ENCODE measurements around the gene UQCC5.

DNA sequence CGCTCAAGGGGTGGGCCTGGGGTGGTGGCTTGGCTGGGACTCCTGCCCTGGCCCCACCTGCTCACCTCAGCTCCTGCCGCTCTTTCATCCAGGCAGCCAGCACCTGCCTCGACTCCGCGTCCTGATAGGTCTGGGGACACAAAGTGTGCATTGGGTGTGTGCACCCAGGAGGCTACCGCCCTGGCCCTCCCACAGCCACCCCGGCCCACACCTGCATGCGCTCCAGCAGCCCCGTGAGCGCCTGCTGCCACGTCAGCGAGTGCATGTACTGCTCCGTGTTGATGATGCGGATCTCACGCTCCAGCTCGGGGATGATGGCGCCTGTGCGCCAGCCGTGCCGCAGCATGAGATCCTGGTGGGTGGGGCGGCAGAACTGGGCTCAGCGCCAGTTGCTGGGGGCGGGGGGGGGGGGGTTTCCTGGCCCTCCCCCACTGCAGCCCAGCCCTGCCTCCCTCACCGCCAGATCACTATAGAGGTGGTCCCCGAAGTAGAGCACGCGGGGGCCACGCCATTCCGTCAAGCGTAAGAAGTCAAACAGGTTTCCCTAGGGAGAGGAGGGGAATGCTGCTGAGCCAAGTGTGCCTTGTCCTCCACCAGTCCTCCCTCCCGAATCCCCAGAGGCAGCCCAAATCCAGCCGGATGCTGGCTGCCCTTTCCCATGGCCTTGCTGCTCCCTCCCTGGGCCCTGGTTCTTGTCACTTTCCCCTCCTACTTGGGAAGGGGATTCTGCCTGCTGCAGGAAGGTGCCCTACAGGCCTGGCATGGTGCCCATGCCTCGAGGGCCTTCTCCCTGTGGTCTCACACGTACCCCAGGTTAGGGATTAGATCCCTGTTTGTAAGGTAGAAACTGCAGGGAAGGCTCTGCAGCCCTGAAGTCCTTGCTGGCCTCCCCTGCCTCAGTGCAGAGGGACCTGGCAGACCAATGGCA is 11.4 kb upstream of the UQCC5 start:
- TF ChIP-seq, protein P1, sequence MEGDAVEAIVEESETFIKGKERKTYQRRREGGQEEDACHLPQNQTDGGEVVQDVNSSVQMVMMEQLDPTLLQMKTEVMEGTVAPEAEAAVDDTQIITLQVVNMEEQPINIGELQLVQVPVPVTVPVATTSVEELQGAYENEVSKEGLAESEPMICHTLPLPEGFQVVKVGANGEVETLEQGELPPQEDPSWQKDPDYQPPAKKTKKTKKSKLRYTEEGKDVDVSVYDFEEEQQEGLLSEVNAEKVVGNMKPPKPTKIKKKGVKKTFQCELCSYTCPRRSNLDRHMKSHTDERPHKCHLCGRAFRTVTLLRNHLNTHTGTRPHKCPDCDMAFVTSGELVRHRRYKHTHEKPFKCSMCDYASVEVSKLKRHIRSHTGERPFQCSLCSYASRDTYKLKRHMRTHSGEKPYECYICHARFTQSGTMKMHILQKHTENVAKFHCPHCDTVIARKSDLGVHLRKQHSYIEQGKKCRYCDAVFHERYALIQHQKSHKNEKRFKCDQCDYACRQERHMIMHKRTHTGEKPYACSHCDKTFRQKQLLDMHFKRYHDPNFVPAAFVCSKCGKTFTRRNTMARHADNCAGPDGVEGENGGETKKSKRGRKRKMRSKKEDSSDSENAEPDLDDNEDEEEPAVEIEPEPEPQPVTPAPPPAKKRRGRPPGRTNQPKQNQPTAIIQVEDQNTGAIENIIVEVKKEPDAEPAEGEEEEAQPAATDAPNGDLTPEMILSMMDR (IDR thresholded peaks at IDR 0.05) = no peak
- no peak for TF ChIP-seq EZH2 (IDR thresholded peaks at IDR 0.05)

All from neural progenitor cell (in vitro differentiated cells).